SU-DHL-6 (cell line): Measurements from ENCODE around the gene PHACTR2.

Experiments used
- H2AFZ ChIP-seq: fragments of 200-600 bp; sonication (generic); 2 replicates; pipeline ENCODE4 v1.6.1; 2014; ENCODE audit warnings: low read depth, mild to moderate bottlenecking, moderate library complexity, mixed read lengths, antibody characterized with exemption, low read length; ENCODE audit not compliant: severe bottlenecking
- H3F3A ChIP-seq: fragments of 200-600 bp; shearing (Covaris generic); 2 replicates; pipeline ENCODE4 v1.6.0; 2016; ENCODE audit warnings: antibody characterized with exemption, mild to moderate bottlenecking; ENCODE audit not compliant: insufficient read depth
- H3K27ac ChIP-seq: fragments of 200-600 bp; sonication (generic); 2 replicates; pipeline ENCODE4 v1.5.1; 2016; ENCODE audit warnings: low read depth, mild to moderate bottlenecking, low read length, moderate library complexity, mixed read lengths
- H3K27me3 ChIP-seq: fragments of 200-600 bp; sonication (generic), shearing (Covaris generic); 2 replicates; pipeline ENCODE4 v1.6.0; 2014; ENCODE audit warnings: mild to moderate bottlenecking, low read length
- H3K36me3 ChIP-seq: fragments of 200-600 bp; sonication (generic); 2 replicates; pipeline ENCODE4 v1.6.1; 2014; ENCODE audit warnings: mild to moderate bottlenecking, low read length, mixed read lengths
- H3K4me2 ChIP-seq: fragments of 300-600, 200-600 bp; shearing (Covaris generic), sonication (generic); 2 replicates; pipeline ENCODE4 v1.6.0; 2014; ENCODE audit warnings: low read length, low read depth, mild to moderate bottlenecking; ENCODE audit not compliant: poor library complexity, severe bottlenecking
- H3K4me3 ChIP-seq: fragments of 200-600 bp; sonication (generic); 2 replicates; pipeline ENCODE4 v1.5.1; 2014; ENCODE audit warnings: antibody characterized with exemption, low read length, mild to moderate bottlenecking, mixed read lengths; ENCODE audit not compliant: insufficient read depth, poor library complexity, severe bottlenecking
- H3K79me2 ChIP-seq: fragments of 200-600 bp; sonication (generic); 2 replicates; pipeline ENCODE4 v1.6.1; 2014; ENCODE audit warnings: mild to moderate bottlenecking, low read length, moderate library complexity; ENCODE audit not compliant: insufficient read depth
- H3K9ac ChIP-seq: fragments of 200-600 bp; sonication (generic); 2 replicates; pipeline ENCODE4 v1.7.0; 2014; ENCODE audit warnings: mild to moderate bottlenecking, low read length
- H3K9me2 ChIP-seq: fragments of 200-600 bp; sonication (generic); replicated peaks from 2 replicates; pipeline ENCODE4 v1.6.1; 2014; ENCODE audit warnings: low read length; ENCODE audit not compliant: insufficient read depth
- H3K9me3 ChIP-seq: fragments of 200-600 bp; sonication (generic); 2 replicates; pipeline ENCODE4 v1.6.1; 2014; ENCODE audit warnings: low read length, mixed read lengths; ENCODE audit not compliant: insufficient read depth
- H4K20me1 ChIP-seq: fragments of 200-600 bp; sonication (generic); 2 replicates; pipeline ENCODE4 v1.6.1; 2014; ENCODE audit warnings: low read depth, mild to moderate bottlenecking, antibody characterized with exemption, low read length, moderate library complexity, mixed read lengths
- EZH2phosphoT487 ChIP-seq: fragments of 200-600 bp; sonication (generic), shearing (Covaris generic); conservative IDR thresholded peaks from 2 replicates; pipeline ENCODE4 v1.6.1; 2018; ENCODE audit warnings: mild to moderate bottlenecking, antibody characterized with exemption, low read length, moderate library complexity, mixed read lengths
- TF ChIP-seq, protein P1 (sequence below): fragments of 200-600 bp; sonication (generic); IDR thresholded peaks from one replicate; pipeline ENCODE4 v1.5.1; 2017; ENCODE audit warnings: antibody characterized with exemption, mild to moderate bottlenecking, low read length, moderate library complexity; ENCODE audit not compliant: insufficient read depth, poor library complexity, severe bottlenecking

PHACTR2 gene

DNA sequence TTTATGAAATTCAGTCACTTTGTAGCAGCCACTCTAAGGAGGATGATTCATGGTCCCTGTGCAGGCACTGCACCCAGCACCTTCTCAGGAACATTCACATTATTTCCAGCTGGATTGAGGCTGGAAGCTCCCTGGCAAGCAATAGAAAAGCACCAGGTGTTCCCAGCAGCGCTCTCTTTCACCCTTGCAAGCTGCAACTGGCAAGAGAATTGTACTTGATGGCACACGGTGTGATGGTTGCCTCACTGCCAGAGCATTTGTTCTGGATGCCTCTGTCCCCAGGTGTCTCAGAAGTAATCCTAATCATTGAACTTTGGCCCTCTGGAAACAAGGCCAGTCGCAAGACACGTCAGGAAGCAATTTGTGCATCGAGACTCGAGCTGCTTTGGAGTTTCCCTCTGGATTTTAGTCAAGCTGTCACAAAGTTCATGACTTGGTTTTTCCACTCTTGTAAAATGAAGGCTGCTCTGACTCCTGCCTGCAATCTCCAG lies 24.9 kb upstream of the PHACTR2 start:
- no peaks in the 10 kb centered on the region for H3K36me3 ChIP-seq
- H3K9ac ChIP-seq = no peak overlapping the region
- no peak overlapping the region for H3K4me2 ChIP-seq
- no peaks in the 10 kb centered on the region for H3K79me2 ChIP-seq
- H3K27me3 ChIP-seq = no peaks in the 10 kb centered on the region
- no peak overlapping the region for H3K27ac ChIP-seq
- TF ChIP-seq, protein P1, sequence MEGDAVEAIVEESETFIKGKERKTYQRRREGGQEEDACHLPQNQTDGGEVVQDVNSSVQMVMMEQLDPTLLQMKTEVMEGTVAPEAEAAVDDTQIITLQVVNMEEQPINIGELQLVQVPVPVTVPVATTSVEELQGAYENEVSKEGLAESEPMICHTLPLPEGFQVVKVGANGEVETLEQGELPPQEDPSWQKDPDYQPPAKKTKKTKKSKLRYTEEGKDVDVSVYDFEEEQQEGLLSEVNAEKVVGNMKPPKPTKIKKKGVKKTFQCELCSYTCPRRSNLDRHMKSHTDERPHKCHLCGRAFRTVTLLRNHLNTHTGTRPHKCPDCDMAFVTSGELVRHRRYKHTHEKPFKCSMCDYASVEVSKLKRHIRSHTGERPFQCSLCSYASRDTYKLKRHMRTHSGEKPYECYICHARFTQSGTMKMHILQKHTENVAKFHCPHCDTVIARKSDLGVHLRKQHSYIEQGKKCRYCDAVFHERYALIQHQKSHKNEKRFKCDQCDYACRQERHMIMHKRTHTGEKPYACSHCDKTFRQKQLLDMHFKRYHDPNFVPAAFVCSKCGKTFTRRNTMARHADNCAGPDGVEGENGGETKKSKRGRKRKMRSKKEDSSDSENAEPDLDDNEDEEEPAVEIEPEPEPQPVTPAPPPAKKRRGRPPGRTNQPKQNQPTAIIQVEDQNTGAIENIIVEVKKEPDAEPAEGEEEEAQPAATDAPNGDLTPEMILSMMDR = no peak
- TF ChIP-seq EZH2phosphoT487 = no peak
- H3K9me2 ChIP-seq = no peaks in the 10 kb centered on the region
- H2AFZ ChIP-seq = no peak overlapping the region
- H3K4me3 ChIP-seq = no peak overlapping the region
- no peaks in the 10 kb centered on the region for H4K20me1 ChIP-seq
- H3F3A ChIP-seq = no peaks in the 10 kb centered on the region
- no peaks in the 10 kb centered on the region for H3K9me3 ChIP-seq

DNA sequence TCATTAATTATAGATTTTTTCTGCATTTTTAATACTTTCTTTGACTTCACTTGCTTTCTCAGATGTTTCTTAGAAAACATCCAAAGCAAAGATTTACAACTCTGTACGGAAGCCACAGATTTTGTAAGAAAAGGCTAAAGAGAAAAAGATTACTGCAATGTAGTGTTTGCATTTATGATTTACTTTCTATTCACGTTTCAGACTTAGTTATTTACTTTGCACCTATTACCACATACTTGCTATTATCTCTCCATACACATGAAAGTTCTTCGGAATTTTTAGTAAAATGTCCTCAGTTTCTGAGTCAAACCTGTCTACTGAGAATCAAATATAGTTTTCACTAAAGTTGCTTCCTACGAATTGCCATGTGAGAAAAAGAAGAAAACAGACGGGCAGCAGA lies 22.2 kb upstream of the PHACTR2 start:
- no peaks in the 10 kb centered on the region for H3K27me3 ChIP-seq

DNA sequence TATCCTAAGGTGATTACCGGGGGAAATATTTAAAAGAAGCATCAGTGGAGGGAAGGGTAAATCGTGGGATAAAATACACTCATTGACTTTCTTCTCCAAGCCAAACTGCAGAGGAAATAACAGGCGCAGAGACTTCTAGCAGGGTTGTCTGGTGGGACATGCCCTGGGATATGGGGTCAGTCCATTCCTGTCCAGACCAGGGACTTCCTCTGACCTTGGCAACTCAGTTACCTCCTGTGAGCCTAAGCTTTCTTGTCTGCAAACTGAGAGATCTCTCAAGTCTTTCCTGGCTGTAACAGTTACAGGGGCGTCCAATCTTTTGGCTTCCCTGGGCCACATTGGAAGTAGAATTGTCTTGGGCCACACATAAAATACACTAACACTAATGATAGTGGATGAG lies 21.7 kb upstream of the PHACTR2 start:
- Histone ChIP-seq H3F3A (no peaks in the 10 kb centered on the region), H3K27me3 (no peaks in the 10 kb centered on the region), H3K36me3 (no peaks in the 10 kb centered on the region), H3K27ac (no peak overlapping the region), H3K79me2 (no peaks in the 10 kb centered on the region), H3K9me3 (no peaks in the 10 kb centered on the region), H3K4me3 (no peak overlapping the region), H2AFZ (no peak overlapping the region), H4K20me1 (no peaks in the 10 kb centered on the region), H3K4me2 (no peak overlapping the region), H3K9ac (no peak overlapping the region), H3K9me2 (no peaks in the 10 kb centered on the region)
- no peak for TF ChIP-seq EZH2phosphoT487
- TF ChIP-seq, protein P1 = no peak

More for the DNA sequence above, 22.2 kb upstream of the PHACTR2 start:
- TF ChIP-seq EZH2phosphoT487 = no peak
- TF ChIP-seq, protein P1 = no peak
- no peaks in the 10 kb centered on the region for H3K36me3 ChIP-seq
- H3K9me2 ChIP-seq = no peaks in the 10 kb centered on the region
- H3K9ac ChIP-seq = no peak overlapping the region
- H3K4me2 ChIP-seq = no peak overlapping the region
- no peak overlapping the region for H2AFZ ChIP-seq
- H4K20me1 ChIP-seq = no peaks in the 10 kb centered on the region
- no peak overlapping the region for H3K4me3 ChIP-seq
- no peaks in the 10 kb centered on the region for H3K79me2 ChIP-seq
- no peak overlapping the region for H3K27ac ChIP-seq
- H3F3A ChIP-seq = no peaks in the 10 kb centered on the region
- H3K9me3 ChIP-seq = no peaks in the 10 kb centered on the region
